Measurements from ENCODE around the gene CGB2.

GRCh38 chr19:49004133-49004532, 27.6 kb upstream of the CGB2 start:
- TF ChIP-seq CTCF (conservative IDR thresholded peaks at IDR 0.05 in 1 of 2, IDR thresholded peaks at IDR 0.05 in 1 of 2; ENCODE audit: extremely low read depth in 1 of 2, insufficient read depth in 1 of 2, low read depth in 1 of 2, low read length in 2 of 2) (no peak), EZH2 (IDR thresholded peaks at IDR 0.05; ENCODE audit: borderline replicate concordance, low read length) (no peak)
